SU-DHL-6 (cell line): ENCODE measurements around the gene RABGEF1.
"Not testable (repeated sequence)": the region's sequence is repeated elsewhere in the genome, so short reads cannot be mapped to it uniquely, and the experiment has no call there.

ENCODE experiments used
- H2AFZ ChIP-seq: fragments of 200-600 bp; sonication (generic); 2 replicates; pipeline ENCODE4 v1.6.1; 2014; ENCODE audit warnings: low read depth, mild to moderate bottlenecking, moderate library complexity, mixed read lengths, antibody characterized with exemption, low read length; ENCODE audit not compliant: severe bottlenecking
- H3F3A ChIP-seq: fragments of 200-600 bp; shearing (Covaris generic); 2 replicates; pipeline ENCODE4 v1.6.0; 2016; ENCODE audit warnings: antibody characterized with exemption, mild to moderate bottlenecking; ENCODE audit not compliant: insufficient read depth
- H3K27ac ChIP-seq: fragments of 200-600 bp; sonication (generic); 2 replicates; pipeline ENCODE4 v1.5.1; 2016; ENCODE audit warnings: low read depth, mild to moderate bottlenecking, low read length, moderate library complexity, mixed read lengths
- H3K27me3 ChIP-seq: fragments of 200-600 bp; sonication (generic), shearing (Covaris generic); 2 replicates; pipeline ENCODE4 v1.6.0; 2014; ENCODE audit warnings: mild to moderate bottlenecking, low read length
- H3K36me3 ChIP-seq: fragments of 200-600 bp; sonication (generic); 2 replicates; pipeline ENCODE4 v1.6.1; 2014; ENCODE audit warnings: mild to moderate bottlenecking, low read length, mixed read lengths
- H3K4me2 ChIP-seq: fragments of 300-600, 200-600 bp; shearing (Covaris generic), sonication (generic); 2 replicates; pipeline ENCODE4 v1.6.0; 2014; ENCODE audit warnings: low read length, low read depth, mild to moderate bottlenecking; ENCODE audit not compliant: poor library complexity, severe bottlenecking
- H3K4me3 ChIP-seq: fragments of 200-600 bp; sonication (generic); 2 replicates; pipeline ENCODE4 v1.5.1; 2014; ENCODE audit warnings: antibody characterized with exemption, low read length, mild to moderate bottlenecking, mixed read lengths; ENCODE audit not compliant: insufficient read depth, poor library complexity, severe bottlenecking
- H3K79me2 ChIP-seq: fragments of 200-600 bp; sonication (generic); 2 replicates; pipeline ENCODE4 v1.6.1; 2014; ENCODE audit warnings: mild to moderate bottlenecking, low read length, moderate library complexity; ENCODE audit not compliant: insufficient read depth
- H3K9ac ChIP-seq: fragments of 200-600 bp; sonication (generic); 2 replicates; pipeline ENCODE4 v1.7.0; 2014; ENCODE audit warnings: mild to moderate bottlenecking, low read length
- H3K9me2 ChIP-seq: fragments of 200-600 bp; sonication (generic); replicated peaks from 2 replicates; pipeline ENCODE4 v1.6.1; 2014; ENCODE audit warnings: low read length; ENCODE audit not compliant: insufficient read depth
- H3K9me3 ChIP-seq: fragments of 200-600 bp; sonication (generic); 2 replicates; pipeline ENCODE4 v1.6.1; 2014; ENCODE audit warnings: low read length, mixed read lengths; ENCODE audit not compliant: insufficient read depth
- H4K20me1 ChIP-seq: fragments of 200-600 bp; sonication (generic); 2 replicates; pipeline ENCODE4 v1.6.1; 2014; ENCODE audit warnings: low read depth, mild to moderate bottlenecking, antibody characterized with exemption, low read length, moderate library complexity, mixed read lengths
- EZH2phosphoT487 ChIP-seq: fragments of 200-600 bp; sonication (generic), shearing (Covaris generic); conservative IDR thresholded peaks from 2 replicates; pipeline ENCODE4 v1.6.1; 2018; ENCODE audit warnings: mild to moderate bottlenecking, antibody characterized with exemption, low read length, moderate library complexity, mixed read lengths
- TF ChIP-seq, protein P1 (sequence below): fragments of 200-600 bp; sonication (generic); IDR thresholded peaks from one replicate; pipeline ENCODE4 v1.5.1; 2017; ENCODE audit warnings: antibody characterized with exemption, mild to moderate bottlenecking, low read length, moderate library complexity; ENCODE audit not compliant: insufficient read depth, poor library complexity, severe bottlenecking

RABGEF1 gene

DNA sequence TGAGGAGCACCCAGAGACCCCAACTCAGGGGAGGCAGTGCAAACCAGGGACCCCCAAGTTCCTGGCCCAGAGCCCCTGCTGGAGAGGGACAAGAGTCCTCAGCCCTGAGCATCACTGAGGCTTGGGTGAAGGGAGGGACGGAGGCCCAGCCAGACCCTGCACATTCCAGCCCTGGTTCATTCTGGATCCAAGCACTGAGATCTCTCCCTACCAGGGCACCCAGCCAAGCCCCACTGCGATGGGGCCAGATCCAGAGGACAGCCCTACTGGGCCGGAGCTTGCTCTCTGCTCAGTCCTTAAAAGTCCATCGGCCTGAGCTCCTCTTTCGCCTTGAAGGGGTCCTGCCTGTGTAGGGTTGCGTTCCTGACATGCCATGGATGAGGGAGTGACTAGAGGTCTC is 40.5 kb upstream of the RABGEF1 start:
- H3K27me3 ChIP-seq: no peaks in the 10 kb centered on the region
- no peaks in the 10 kb centered on the region for H3K9me3 ChIP-seq

GRCh38 chr7:66700633-66701131 is 39.9 kb upstream of the RABGEF1 start:
- Histone ChIP-seq H3K9me3 (no peaks in the 10 kb centered on the region), H3K79me2 (no peaks in the 10 kb centered on the region)

More for the DNA sequence above, 40.5 kb upstream of the RABGEF1 start:
- no peaks in the 10 kb centered on the region for H4K20me1 ChIP-seq
- no peak for TF ChIP-seq EZH2phosphoT487
- TF ChIP-seq, protein P1, sequence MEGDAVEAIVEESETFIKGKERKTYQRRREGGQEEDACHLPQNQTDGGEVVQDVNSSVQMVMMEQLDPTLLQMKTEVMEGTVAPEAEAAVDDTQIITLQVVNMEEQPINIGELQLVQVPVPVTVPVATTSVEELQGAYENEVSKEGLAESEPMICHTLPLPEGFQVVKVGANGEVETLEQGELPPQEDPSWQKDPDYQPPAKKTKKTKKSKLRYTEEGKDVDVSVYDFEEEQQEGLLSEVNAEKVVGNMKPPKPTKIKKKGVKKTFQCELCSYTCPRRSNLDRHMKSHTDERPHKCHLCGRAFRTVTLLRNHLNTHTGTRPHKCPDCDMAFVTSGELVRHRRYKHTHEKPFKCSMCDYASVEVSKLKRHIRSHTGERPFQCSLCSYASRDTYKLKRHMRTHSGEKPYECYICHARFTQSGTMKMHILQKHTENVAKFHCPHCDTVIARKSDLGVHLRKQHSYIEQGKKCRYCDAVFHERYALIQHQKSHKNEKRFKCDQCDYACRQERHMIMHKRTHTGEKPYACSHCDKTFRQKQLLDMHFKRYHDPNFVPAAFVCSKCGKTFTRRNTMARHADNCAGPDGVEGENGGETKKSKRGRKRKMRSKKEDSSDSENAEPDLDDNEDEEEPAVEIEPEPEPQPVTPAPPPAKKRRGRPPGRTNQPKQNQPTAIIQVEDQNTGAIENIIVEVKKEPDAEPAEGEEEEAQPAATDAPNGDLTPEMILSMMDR: no peak
- H3K27ac ChIP-seq: no peak overlapping the region
- H3K4me2 ChIP-seq: no peak overlapping the region
- H3K79me2 ChIP-seq: no peaks in the 10 kb centered on the region
- no peaks in the 10 kb centered on the region for H3K9me2 ChIP-seq
- no peak overlapping the region for H2AFZ ChIP-seq
- no peak overlapping the region for H3K9ac ChIP-seq
- 0 out of 2 replicates have a peak, but pooled peaks cover 3% of the 10 kb centered on the region for H3F3A ChIP-seq
- H3K36me3 ChIP-seq: no peaks in the 10 kb centered on the region
- H3K4me3 ChIP-seq: no peak overlapping the region

GRCh38 chr7:66707825-66708224 is 32.7 kb upstream of the RABGEF1 start:
- Histone ChIP-seq H2AFZ (no peak overlapping the region), H3K36me3 (peaks cover 5% of the 10 kb centered on the region; the same call in 1 of the 2 replicates), H3F3A (0 out of 2 replicates have a peak, but pooled peaks cover 12% of the 10 kb centered on the region), H3K79me2 (no peaks in the 10 kb centered on the region), H3K4me3 (no peak overlapping the region), H3K27ac (no peak overlapping the region), H3K27me3 (no peaks in the 10 kb centered on the region), H3K9me2 (no peaks in the 10 kb centered on the region), H3K9me3 (no peaks in the 10 kb centered on the region), H4K20me1 (no peaks in the 10 kb centered on the region), H3K9ac (no peak overlapping the region), H3K4me2 (no peak overlapping the region)
- no peak for TF ChIP-seq EZH2phosphoT487
- TF ChIP-seq, protein P1: no peak

More at GRCh38 chr7:66700633-66701131, 39.9 kb upstream of the RABGEF1 start:
- TF ChIP-seq EZH2phosphoT487: no peak
- TF ChIP-seq, protein P1: no peak
- H3K4me2 ChIP-seq: no peak overlapping the region
- H3K9ac ChIP-seq: no peak overlapping the region
- no peak overlapping the region for H3K27ac ChIP-seq
- no peaks in the 10 kb centered on the region for H3K9me2 ChIP-seq
- H3K4me3 ChIP-seq: no peak overlapping the region
- no peaks in the 10 kb centered on the region for H3K27me3 ChIP-seq
- H3F3A ChIP-seq: 0 out of 2 replicates have a peak, but pooled peaks cover 3% of the 10 kb centered on the region
- H4K20me1 ChIP-seq: no peaks in the 10 kb centered on the region
- no peaks in the 10 kb centered on the region for H3K36me3 ChIP-seq
- H2AFZ ChIP-seq: no peak overlapping the region

GRCh38 chr7:66710752-66711151 is 29.8 kb upstream of the RABGEF1 start:
- H3F3A ChIP-seq, H3K27me3 ChIP-seq, H4K20me1 ChIP-seq, H2AFZ ChIP-seq, H3K27ac ChIP-seq, H3K9me3 ChIP-seq, H3K9ac ChIP-seq, H3K4me3 ChIP-seq, H3K4me2 ChIP-seq, H3K9me2 ChIP-seq, H3K79me2 ChIP-seq: not testable (repeated sequence)
- peaks cover 21% of the 10 kb centered on the region for H3K36me3 ChIP-seq
